HEK293 (cell line): ENCODE results near the gene MYOG.

ENCODE experiments used
- CTCF ChIA-PET: fragments of 350-600 bp; formaldehyde crosslinking; extraction: SDS; loops from one replicate; lab custom pipeline; 2021; ENCODE audit warnings: antibody characterized with exemption; lab: Yijun Ruan, JAX
- POLR2A ChIA-PET: fragments of 300-600 bp; formaldehyde crosslinking; extraction: SDS; loops from one replicate; lab custom pipeline; 2020; ENCODE audit warnings: antibody characterized with exemption, inconsistent platforms; lab: Yijun Ruan, JAX
- H3K27ac ChIP-seq: fragments of 200-500 bp; sonication (Bioruptor generic); 2 replicates; pipeline ENCODE4 v1.5.1; 2014; ENCODE audit warnings: low read depth, low read length, control low read depth, inconsistent platforms; ENCODE audit errors: extremely low read depth
- H3K36me3 ChIP-seq, 2 experiments: fragments of 200-500 bp in 1 of 2; sonication (Bioruptor generic) in 1 of 2; 1 replicate in 1 of 2; 2 replicates in 1 of 2; pipeline ENCODE4 v1.5.1; 2014 to 2017; ENCODE audit warnings: inconsistent platforms in 2 of 2, low read length in 2 of 2; ENCODE audit not compliant: control insufficient read depth in 2 of 2, insufficient read depth in 1 of 2
- H3K4me1 ChIP-seq: fragments of 200-500 bp; sonication (Bioruptor generic); 2 replicates; pipeline ENCODE4 v1.5.1; 2014; ENCODE audit warnings: mild to moderate bottlenecking, low read length, inconsistent platforms; ENCODE audit not compliant: control insufficient read depth, insufficient read depth
- H3K4me3 ChIP-seq: 2 replicates; pipeline ENCODE4 v1.5.1; 2011; ENCODE audit warnings: low read depth, mild to moderate bottlenecking, control low read depth, low read length, moderate library complexity
- H3K9me3 ChIP-seq: fragments of 200-500 bp; sonication (Bioruptor generic); 2 replicates; pipeline ENCODE4 v1.5.1; 2014; ENCODE audit warnings: low read depth, low read length, inconsistent platforms; ENCODE audit not compliant: control insufficient read depth, insufficient read depth
- GLIS1 ChIP-seq: fragments of 450-650 bp; formaldehyde crosslinking; IDR thresholded peaks from 2 replicates; pipeline ENCODE4 v1.5.1; 2016; ENCODE audit warnings: missing biosample characterization, missing genetic modification characterization
- KLF16 ChIP-seq: fragments of 450-650 bp; formaldehyde crosslinking; IDR thresholded peaks from 2 replicates; pipeline ENCODE4 v1.5.1; 2017; ENCODE audit warnings: missing biosample characterization, missing genetic modification characterization
- KLF9 ChIP-seq: fragments of 450-650 bp; formaldehyde crosslinking; IDR thresholded peaks from 2 replicates; pipeline ENCODE4 v1.5.1; 2016; ENCODE audit warnings: missing biosample characterization, missing genetic modification characterization, low read depth
- PRDM10 ChIP-seq: fragments of 450-650 bp; formaldehyde crosslinking; IDR thresholded peaks from 2 replicates; pipeline ENCODE4 v1.5.1; 2016; ENCODE audit warnings: missing biosample characterization, missing genetic modification characterization
- SETDB1 ChIP-seq: IDR thresholded peaks from one replicate; pipeline ENCODE4 v1.6.1; 2017; ENCODE audit warnings: mild to moderate bottlenecking, low read length, moderate library complexity, mixed read lengths; ENCODE audit not compliant: insufficient read length
- SP3 ChIP-seq: fragments of 450-650 bp; formaldehyde crosslinking; IDR thresholded peaks from 2 replicates; pipeline ENCODE4 v1.5.1; 2016; ENCODE audit warnings: missing biosample characterization, missing genetic modification characterization
- TRIM28 ChIP-seq: IDR thresholded peaks from 2 replicates; pipeline ENCODE4 v1.6.1; 2011; ENCODE audit warnings: low read length, control low read depth, borderline replicate concordance
- ZBTB26 ChIP-seq: fragments of 450-650 bp; formaldehyde crosslinking; optimal IDR thresholded peaks from 2 replicates; pipeline ENCODE3; 2016; ENCODE audit warnings: missing biosample characterization, mild to moderate bottlenecking, missing genetic modification characterization
- ZEB2 ChIP-seq: fragments of 450-650 bp; formaldehyde crosslinking; IDR thresholded peaks from 2 replicates; pipeline ENCODE4 v1.5.1; 2016; ENCODE audit warnings: missing biosample characterization, missing genetic modification characterization
- ZNF214 ChIP-seq: fragments of 450-650 bp; formaldehyde crosslinking; IDR thresholded peaks from 2 replicates; pipeline ENCODE4 v1.5.1; 2017; ENCODE audit warnings: missing biosample characterization, mild to moderate bottlenecking, missing genetic modification characterization, borderline replicate concordance
- ZNF239 ChIP-seq: fragments of 450-650 bp; formaldehyde crosslinking; IDR thresholded peaks from 2 replicates; pipeline ENCODE4 v1.5.1; 2016; ENCODE audit warnings: missing biosample characterization, missing genetic modification characterization
- ZNF341 ChIP-seq: fragments of 450-650 bp; formaldehyde crosslinking; IDR thresholded peaks from 2 replicates; pipeline ENCODE4; 2016; ENCODE audit warnings: low read depth, missing biosample characterization, missing genetic modification characterization
- ZNF449 ChIP-seq: fragments of 450-650 bp; formaldehyde crosslinking; IDR thresholded peaks from 2 replicates; pipeline ENCODE4 v1.5.1; 2017; ENCODE audit warnings: missing biosample characterization, mild to moderate bottlenecking, missing genetic modification characterization, moderate library complexity
- ZNF501 ChIP-seq: fragments of 450-650 bp; formaldehyde crosslinking; IDR thresholded peaks from 2 replicates; pipeline ENCODE4 v1.5.1; 2016; ENCODE audit warnings: missing biosample characterization, missing genetic modification characterization
- ZNF600 ChIP-seq: fragments of 450-650 bp; formaldehyde crosslinking; IDR thresholded peaks from 2 replicates; pipeline ENCODE4 v1.5.1; 2016; ENCODE audit warnings: missing biosample characterization, missing genetic modification characterization
- ZNF76 ChIP-seq: fragments of 450-650 bp; formaldehyde crosslinking; IDR thresholded peaks from 2 replicates; pipeline ENCODE4; 2016; ENCODE audit warnings: low read depth, missing biosample characterization, missing genetic modification characterization, borderline replicate concordance
- ZNF837 ChIP-seq: fragments of 450-650 bp; formaldehyde crosslinking; IDR thresholded peaks from 2 replicates; pipeline ENCODE4 v1.5.1; 2016; ENCODE audit warnings: missing biosample characterization, missing genetic modification characterization
- ZSCAN30 ChIP-seq: fragments of 450-650 bp; IDR thresholded peaks from 2 replicates; pipeline ENCODE4 v1.5.1; 2018; ENCODE audit warnings: missing biosample characterization, mild to moderate bottlenecking, missing genetic modification characterization, moderate library complexity
- TF ChIP-seq, protein P1 (sequence below): fragments of 450-650 bp; IDR thresholded peaks from 2 replicates; pipeline ENCODE4 v1.5.1; 2018; ENCODE audit warnings: missing biosample characterization, missing genetic modification characterization
- TF ChIP-seq, protein P2 (sequence below): fragments of 450-650 bp; formaldehyde crosslinking; IDR thresholded peaks from 2 replicates; pipeline ENCODE4 v1.5.1; 2017; ENCODE audit warnings: missing biosample characterization, missing genetic modification characterization
- TF ChIP-seq, protein P3 (sequence below): fragments of 450-650 bp; formaldehyde crosslinking; IDR thresholded peaks from 2 replicates; pipeline ENCODE4 v1.5.1; 2017; ENCODE audit warnings: missing biosample characterization, missing genetic modification characterization
- TF ChIP-seq, protein P4 (sequence below): fragments of 450-650 bp; formaldehyde crosslinking; conservative IDR thresholded peaks from 2 replicates; pipeline ENCODE4 v1.5.1; 2016; ENCODE audit warnings: low read depth, missing biosample characterization, missing genetic modification characterization

The MYOG gene

DNA sequence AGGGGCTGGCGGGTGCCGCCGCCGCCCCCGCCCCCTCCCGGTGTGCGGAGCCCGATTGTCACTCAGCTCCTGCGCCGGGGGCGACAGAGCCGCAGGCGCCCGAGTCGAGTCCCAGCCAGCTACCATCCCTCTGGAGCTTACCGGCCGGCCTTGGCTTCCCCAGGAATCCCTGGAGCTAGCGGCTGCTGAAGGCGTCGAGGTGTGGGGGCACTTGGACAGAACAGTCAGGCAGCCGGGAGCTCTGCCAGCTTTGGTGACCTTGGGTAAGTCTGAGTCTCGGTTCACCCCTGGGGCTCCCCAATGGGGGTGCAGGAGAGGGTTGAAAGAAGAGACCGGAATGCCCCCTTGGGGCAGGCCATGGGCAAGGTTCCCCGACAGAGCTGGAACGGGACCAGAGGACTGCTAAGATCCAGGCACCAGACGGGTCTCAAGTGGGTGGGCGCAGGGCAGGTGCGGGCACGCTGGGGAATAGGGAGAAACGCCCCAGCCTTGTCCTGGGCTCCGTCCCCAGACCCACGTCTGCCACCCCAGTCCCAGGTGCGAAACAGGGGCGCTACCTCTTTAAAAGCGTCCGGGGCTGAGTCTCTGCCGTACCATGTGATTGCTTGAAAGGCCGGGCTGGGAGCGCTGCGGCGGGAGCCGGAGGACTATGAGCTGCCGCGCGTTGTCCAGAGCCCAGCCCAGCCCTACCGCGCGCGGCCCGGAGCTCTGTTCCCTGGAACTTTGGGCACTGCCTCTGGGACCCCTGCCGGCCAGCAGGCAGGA is 42.0 kb upstream of the MYOG start, which contains the start of gene ADORA1:
TSS of gene ADORA1 (plus strand) at position 61 of the 765 bp plus-strand sequence. CDS start 1,116 bp downstream, outside the sequence.
- ChIA-PET CTCF (interaction anchor here (0.5 to 9.1 kb wide), 15 partner anchors 10 to 630 kb away, joined by 3 to 70 read pairs (median 7); no protein-coding TSS in a partner anchor), POLR2A (interaction anchor here (0.6 to 1.8 kb wide), 8 partner anchors 9 to 177 kb away, joined by 3 to 13 read pairs (median 5); partner anchors contain the start of gene MYBPH)
- H3K4me3 ChIP-seq = peak within 1 kb of the TSS; percentile 43
- TF ChIP-seq SP3 (tag by site-specific recombination) = peak; percentile 50; the same call in 1 of the 2 replicates
- TF ChIP-seq TRIM28 = no peak
- TF ChIP-seq KLF16 (tag by site-specific recombination) = peak; percentile 58; the same call in 1 of the 2 replicates
- TF ChIP-seq ZNF837 = no peak
- peak; percentile 34; the same call in 1 of the 2 replicates for TF ChIP-seq ZEB2 (tag by site-specific recombination)
- TF ChIP-seq PRDM10 (tag by site-specific recombination) = peak; percentile 44
- TF ChIP-seq, protein P1, sequence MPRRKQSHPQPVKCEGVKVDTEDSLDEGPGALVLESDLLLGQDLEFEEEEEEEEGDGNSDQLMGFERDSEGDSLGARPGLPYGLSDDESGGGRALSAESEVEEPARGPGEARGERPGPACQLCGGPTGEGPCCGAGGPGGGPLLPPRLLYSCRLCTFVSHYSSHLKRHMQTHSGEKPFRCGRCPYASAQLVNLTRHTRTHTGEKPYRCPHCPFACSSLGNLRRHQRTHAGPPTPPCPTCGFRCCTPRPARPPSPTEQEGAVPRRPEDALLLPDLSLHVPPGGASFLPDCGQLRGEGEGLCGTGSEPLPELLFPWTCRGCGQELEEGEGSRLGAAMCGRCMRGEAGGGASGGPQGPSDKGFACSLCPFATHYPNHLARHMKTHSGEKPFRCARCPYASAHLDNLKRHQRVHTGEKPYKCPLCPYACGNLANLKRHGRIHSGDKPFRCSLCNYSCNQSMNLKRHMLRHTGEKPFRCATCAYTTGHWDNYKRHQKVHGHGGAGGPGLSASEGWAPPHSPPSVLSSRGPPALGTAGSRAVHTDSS = 0 out of 2 replicates have a peak, but pooled peaks have one; percentile 32
- TF ChIP-seq ZSCAN30 = no peak
- peak; percentile 96 for TF ChIP-seq ZNF449
- 0 out of 2 replicates have a peak, but pooled peaks have one; percentile 47 for TF ChIP-seq ZNF501 (tag by site-specific recombination)
- TF ChIP-seq, protein P2, sequence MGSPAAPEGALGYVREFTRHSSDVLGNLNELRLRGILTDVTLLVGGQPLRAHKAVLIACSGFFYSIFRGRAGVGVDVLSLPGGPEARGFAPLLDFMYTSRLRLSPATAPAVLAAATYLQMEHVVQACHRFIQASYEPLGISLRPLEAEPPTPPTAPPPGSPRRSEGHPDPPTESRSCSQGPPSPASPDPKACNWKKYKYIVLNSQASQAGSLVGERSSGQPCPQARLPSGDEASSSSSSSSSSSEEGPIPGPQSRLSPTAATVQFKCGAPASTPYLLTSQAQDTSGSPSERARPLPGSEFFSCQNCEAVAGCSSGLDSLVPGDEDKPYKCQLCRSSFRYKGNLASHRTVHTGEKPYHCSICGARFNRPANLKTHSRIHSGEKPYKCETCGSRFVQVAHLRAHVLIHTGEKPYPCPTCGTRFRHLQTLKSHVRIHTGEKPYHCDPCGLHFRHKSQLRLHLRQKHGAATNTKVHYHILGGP = peak; percentile 37; the same call in 1 of the 2 replicates
- TF ChIP-seq ZNF600 (tag by site-specific recombination) = peak; percentile 85
- TF ChIP-seq ZNF341 (tag by site-specific recombination) = peak; percentile 76
- TF ChIP-seq KLF9 (tag by site-specific recombination) = peak; percentile 48
- no peak for TF ChIP-seq ZNF76 (tag by site-specific recombination)
- TF ChIP-seq, protein P3, sequence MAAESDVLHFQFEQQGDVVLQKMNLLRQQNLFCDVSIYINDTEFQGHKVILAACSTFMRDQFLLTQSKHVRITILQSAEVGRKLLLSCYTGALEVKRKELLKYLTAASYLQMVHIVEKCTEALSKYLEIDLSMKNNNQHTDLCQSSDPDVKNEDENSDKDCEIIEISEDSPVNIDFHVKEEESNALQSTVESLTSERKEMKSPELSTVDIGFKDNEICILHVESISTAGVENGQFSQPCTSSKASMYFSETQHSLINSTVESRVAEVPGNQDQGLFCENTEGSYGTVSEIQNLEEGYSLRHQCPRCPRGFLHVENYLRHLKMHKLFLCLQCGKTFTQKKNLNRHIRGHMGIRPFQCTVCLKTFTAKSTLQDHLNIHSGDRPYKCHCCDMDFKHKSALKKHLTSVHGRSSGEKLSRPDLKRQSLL (tag by site-specific recombination) = peak; percentile 68; the same call in 1 of the 2 replicates
- peak; percentile 69 for TF ChIP-seq ZBTB26 (tag by site-specific recombination)
- peak; percentile 34 for TF ChIP-seq GLIS1
- no peak for TF ChIP-seq ZNF214 (tag by site-specific recombination)
- no peak for TF ChIP-seq SETDB1
- no peak for TF ChIP-seq ZNF239 (tag by site-specific recombination)
- TF ChIP-seq, protein P4, sequence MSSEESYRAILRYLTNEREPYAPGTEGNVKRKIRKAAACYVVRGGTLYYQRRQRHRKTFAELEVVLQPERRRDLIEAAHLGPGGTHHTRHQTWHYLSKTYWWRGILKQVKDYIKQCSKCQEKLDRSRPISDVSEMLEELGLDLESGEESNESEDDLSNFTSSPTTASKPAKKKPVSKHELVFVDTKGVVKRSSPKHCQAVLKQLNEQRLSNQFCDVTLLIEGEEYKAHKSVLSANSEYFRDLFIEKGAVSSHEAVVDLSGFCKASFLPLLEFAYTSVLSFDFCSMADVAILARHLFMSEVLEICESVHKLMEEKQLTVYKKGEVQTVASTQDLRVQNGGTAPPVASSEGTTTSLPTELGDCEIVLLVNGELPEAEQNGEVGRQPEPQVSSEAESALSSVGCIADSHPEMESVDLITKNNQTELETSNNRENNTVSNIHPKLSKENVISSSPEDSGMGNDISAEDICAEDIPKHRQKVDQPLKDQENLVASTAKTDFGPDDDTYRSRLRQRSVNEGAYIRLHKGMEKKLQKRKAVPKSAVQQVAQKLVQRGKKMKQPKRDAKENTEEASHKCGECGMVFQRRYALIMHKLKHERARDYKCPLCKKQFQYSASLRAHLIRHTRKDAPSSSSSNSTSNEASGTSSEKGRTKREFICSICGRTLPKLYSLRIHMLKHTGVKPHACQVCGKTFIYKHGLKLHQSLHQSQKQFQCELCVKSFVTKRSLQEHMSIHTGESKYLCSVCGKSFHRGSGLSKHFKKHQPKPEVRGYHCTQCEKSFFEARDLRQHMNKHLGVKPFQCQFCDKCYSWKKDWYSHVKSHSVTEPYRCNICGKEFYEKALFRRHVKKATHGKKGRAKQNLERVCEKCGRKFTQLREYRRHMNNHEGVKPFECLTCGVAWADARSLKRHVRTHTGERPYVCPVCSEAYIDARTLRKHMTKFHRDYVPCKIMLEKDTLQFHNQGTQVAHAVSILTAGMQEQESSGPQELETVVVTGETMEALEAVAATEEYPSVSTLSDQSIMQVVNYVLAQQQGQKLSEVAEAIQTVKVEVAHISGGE (tag by site-specific recombination) = 0 out of 2 replicates have a peak, but pooled peaks have one; percentile 19

More for the DNA sequence above, 42.0 kb upstream of the MYOG start, which contains the start of gene ADORA1:
- H3K36me3 ChIP-seq = no peaks in the 10 kb centered on the region
- H3K27ac ChIP-seq = peak within 1 kb of the TSS; percentile 42; the same call in 1 of the 2 replicates
- no peaks in the 10 kb centered on the region for H3K4me1 ChIP-seq
- H3K9me3 ChIP-seq = no peaks in the 10 kb centered on the region
